Suprapubic skin (tissue), 4 donors: ENCODE measurements around the gene PTAFR.

Experiments used
- POLR2A ChIP-seq, 2 donors: fragments of 450-650 bp; IDR thresholded peaks; one replicate each; pipeline ENCODE4 v1.6.1; 2017; ENCODE audit warnings: antibody characterized with exemption in 2 of 2, mild to moderate bottlenecking in 2 of 2, moderate library complexity in 2 of 2
- POLR2AphosphoS5 ChIP-seq, 3 donors: sonication (generic); formaldehyde crosslinking; IDR thresholded peaks; one replicate each; pipeline ENCODE4 v1.6.1; 2017; ENCODE audit warnings: antibody characterized with exemption in 3 of 3
- TF ChIP-seq, protein P1 (sequence below), 2 donors: fragments of 200-600 bp in 1 of 2; fragments of 450-650 bp in 1 of 2; sonication (generic) in 1 of 2; IDR thresholded peaks; one replicate each; pipeline ENCODE4 v1.5.1; 2016 to 2019; ENCODE audit warnings: antibody characterized with exemption in 2 of 2, mild to moderate bottlenecking in 1 of 2, moderate library complexity in 1 of 2

DNA sequence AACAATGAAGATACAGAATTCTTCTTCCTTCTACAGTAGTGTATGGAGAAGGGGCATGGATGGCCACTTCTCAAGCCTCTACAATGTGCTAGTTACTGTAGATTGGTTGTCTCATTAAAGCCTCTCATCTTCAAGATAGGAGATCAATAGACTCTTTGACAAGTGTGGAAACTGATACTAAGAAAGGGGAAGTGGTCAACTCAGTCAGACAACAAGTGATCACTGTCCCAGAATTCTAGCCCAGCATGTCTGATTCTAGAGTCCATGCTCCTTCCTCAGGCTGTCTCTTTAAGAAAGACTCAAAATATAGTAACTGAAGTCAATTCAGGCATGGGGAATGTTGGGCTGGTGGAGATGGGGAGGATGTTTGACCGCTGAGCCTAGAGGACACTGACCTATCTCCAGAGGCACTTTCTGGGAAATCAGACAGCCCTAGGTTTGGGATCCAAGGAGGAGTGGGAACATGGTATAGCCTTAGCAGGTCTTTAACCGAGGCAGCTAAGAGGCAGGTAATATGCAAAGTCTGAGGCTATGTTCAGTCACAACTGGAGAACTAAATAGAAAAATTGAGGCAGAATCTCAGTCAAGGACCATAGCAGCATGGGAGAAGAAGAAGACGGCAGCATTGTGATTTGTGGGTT lies 48.8 kb downstream of the PTAFR start:
- TF ChIP-seq, protein P1, sequence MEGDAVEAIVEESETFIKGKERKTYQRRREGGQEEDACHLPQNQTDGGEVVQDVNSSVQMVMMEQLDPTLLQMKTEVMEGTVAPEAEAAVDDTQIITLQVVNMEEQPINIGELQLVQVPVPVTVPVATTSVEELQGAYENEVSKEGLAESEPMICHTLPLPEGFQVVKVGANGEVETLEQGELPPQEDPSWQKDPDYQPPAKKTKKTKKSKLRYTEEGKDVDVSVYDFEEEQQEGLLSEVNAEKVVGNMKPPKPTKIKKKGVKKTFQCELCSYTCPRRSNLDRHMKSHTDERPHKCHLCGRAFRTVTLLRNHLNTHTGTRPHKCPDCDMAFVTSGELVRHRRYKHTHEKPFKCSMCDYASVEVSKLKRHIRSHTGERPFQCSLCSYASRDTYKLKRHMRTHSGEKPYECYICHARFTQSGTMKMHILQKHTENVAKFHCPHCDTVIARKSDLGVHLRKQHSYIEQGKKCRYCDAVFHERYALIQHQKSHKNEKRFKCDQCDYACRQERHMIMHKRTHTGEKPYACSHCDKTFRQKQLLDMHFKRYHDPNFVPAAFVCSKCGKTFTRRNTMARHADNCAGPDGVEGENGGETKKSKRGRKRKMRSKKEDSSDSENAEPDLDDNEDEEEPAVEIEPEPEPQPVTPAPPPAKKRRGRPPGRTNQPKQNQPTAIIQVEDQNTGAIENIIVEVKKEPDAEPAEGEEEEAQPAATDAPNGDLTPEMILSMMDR (IDR thresholded peaks at IDR 0.05), result no peak
- TF ChIP-seq POLR2A (IDR thresholded peaks at IDR 0.05) (no peak), POLR2AphosphoS5 (IDR thresholded peaks at IDR 0.05) (no peak)
